Natural killer cell (primary cell): ENCODE data around the gene TPBG. TPM values are rescaled to one million over a fixed set of nuclear protein-coding genes. Genes with fewer than 3 reads are reported as not detected.

ENCODE experiments used
- ATAC-seq, 3 donors: fragments of 150-1000 bp in 2 of 3; fragments of 200-7000 bp in 1 of 3; cut with Tn5 transposase; 1 replicate in 1 of 3; 2 replicates in 2 of 3; pipeline ENCODE4 v1.10.0; 2021; ENCODE audit warnings: mild to moderate bottlenecking in 2 of 3, moderate library complexity in 2 of 3
- DNase-seq, 2 donors: peaks; one replicate each; pipeline versions ENCODE4 v3.0.0 to v3.0.0-alpha.2; 2013 to 2021; ENCODE audit warnings: mixed read lengths in 1 of 2
- H3K27ac ChIP-seq: one replicate; pipeline ENCODE4 v1.5.1; 2013; ENCODE audit warnings: mild to moderate bottlenecking, low read length
- H3K27me3 ChIP-seq: one replicate; pipeline ENCODE4 v1.6.1; 2013; ENCODE audit warnings: low read length; ENCODE audit not compliant: control insufficient read depth, insufficient read depth
- H3K36me3 ChIP-seq: one replicate; pipeline ENCODE4 v1.6.1; 2013; ENCODE audit warnings: low read length; ENCODE audit not compliant: control insufficient read depth, insufficient read depth
- H3K4me1 ChIP-seq: one replicate; pipeline ENCODE4 v1.6.1; 2013; ENCODE audit warnings: low read length; ENCODE audit not compliant: control insufficient read depth, insufficient read depth
- H3K4me3 ChIP-seq: one replicate; pipeline ENCODE4 v1.5.1; 2013; ENCODE audit warnings: low read length
- H3K9me3 ChIP-seq: one replicate; pipeline ENCODE4 v1.6.1; 2013; ENCODE audit warnings: low read length; ENCODE audit not compliant: control insufficient read depth, insufficient read depth
- H3K27ac Mint-ChIP-seq, 2 donors: one replicate each; pipeline ENCODE4 v1.8.0; 2022; ENCODE audit warnings: mild to moderate bottlenecking in 2 of 2, mixed read lengths in 2 of 2, moderate library complexity in 1 of 2
- H3K27me3 Mint-ChIP-seq, 2 donors: one replicate each; pipeline ENCODE4 v1.8.0; 2022; ENCODE audit warnings: low read depth in 2 of 2, mixed read lengths in 2 of 2
- H3K36me3 Mint-ChIP-seq: one replicate; pipeline ENCODE4 v1.8.0; 2022; ENCODE audit warnings: mixed read lengths
- H3K4me1 Mint-ChIP-seq, 2 donors: one replicate each; pipeline ENCODE4 v1.8.0; 2022; ENCODE audit warnings: mixed read lengths in 2 of 2
- H3K4me3 Mint-ChIP-seq: one replicate; pipeline ENCODE4 v1.8.0; 2022; ENCODE audit warnings: mild to moderate bottlenecking, moderate library complexity, mixed read lengths
- H3K9me3 Mint-ChIP-seq, 2 donors: one replicate each; pipeline ENCODE4 v1.8.0; 2022; ENCODE audit warnings: mixed read lengths in 2 of 2
- WGBS: methylation state at CpG from one replicate; pipeline ENCODE4 v1.1.7; 2013; ENCODE audit warnings: missing lambda C conversion rate; ENCODE audit not compliant: insufficient coverage; 5-methylcytosine and 5-hydroxymethylcytosine counted together
- intact Hi-C: fragments of 100-400 bp; cut with micrococcal nuclease; formaldehyde crosslinking; loops from one replicate; pipeline ENCODE4 v1.14.2; 2022
- total RNA-seq, 4 donors: library from RNA; stranded (reverse); fragments of 120-200 nt in 1 of 4; gene quantifications; one replicate each; pipeline versions ENCODE4 v1.2.3 to v1.2.4, GENCODE V29; 2013 to 2022
- TF ChIP-seq, protein P1 (sequence below): fragments of 200-600 bp; IDR thresholded peaks from one replicate; pipeline ENCODE4 v1.8.0; 2022; ENCODE audit warnings: antibody characterized with exemption

The TPBG gene
- total RNA-seq, 3 donors from 2014 or later (not counting 1 experiment from before 2014, with no cell fraction given) = 0.11 to 0.33 TPM; not detected in 1

GRCh38 chr6:82410151-82410648 is 46.6 kb downstream of the TPBG start:
- Mint-ChIP-seq H3K27ac (no peak overlapping the region), H3K36me3 (no peaks in the 10 kb centered on the region), H3K27me3 (no peaks in the 10 kb centered on the region), H3K9me3 (peaks cover 0 to 2% of the 10 kb centered on the region in 2 donors), H3K4me3 (no peak overlapping the region), H3K4me1 (no peaks in the 10 kb centered on the region)
- H3K36me3 ChIP-seq = no peaks in the 10 kb centered on the region
- WGBS = 57% methylated on average over 3 of the region's 3 CpGs
- intact Hi-C loops = no loop called here
- no peaks in the 10 kb centered on the region for H3K27me3 ChIP-seq
- DNase-seq (no peak), ATAC-seq (no peak)
- H3K27ac ChIP-seq = no peak overlapping the region
- TF ChIP-seq, protein P1, sequence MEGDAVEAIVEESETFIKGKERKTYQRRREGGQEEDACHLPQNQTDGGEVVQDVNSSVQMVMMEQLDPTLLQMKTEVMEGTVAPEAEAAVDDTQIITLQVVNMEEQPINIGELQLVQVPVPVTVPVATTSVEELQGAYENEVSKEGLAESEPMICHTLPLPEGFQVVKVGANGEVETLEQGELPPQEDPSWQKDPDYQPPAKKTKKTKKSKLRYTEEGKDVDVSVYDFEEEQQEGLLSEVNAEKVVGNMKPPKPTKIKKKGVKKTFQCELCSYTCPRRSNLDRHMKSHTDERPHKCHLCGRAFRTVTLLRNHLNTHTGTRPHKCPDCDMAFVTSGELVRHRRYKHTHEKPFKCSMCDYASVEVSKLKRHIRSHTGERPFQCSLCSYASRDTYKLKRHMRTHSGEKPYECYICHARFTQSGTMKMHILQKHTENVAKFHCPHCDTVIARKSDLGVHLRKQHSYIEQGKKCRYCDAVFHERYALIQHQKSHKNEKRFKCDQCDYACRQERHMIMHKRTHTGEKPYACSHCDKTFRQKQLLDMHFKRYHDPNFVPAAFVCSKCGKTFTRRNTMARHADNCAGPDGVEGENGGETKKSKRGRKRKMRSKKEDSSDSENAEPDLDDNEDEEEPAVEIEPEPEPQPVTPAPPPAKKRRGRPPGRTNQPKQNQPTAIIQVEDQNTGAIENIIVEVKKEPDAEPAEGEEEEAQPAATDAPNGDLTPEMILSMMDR = no peak
- H3K9me3 ChIP-seq = no peaks in the 10 kb centered on the region
- no peaks in the 10 kb centered on the region for H3K4me1 ChIP-seq
- no peak overlapping the region for H3K4me3 ChIP-seq

GRCh38 chr6:82413868-82414267 is 50.3 kb downstream of the TPBG start:
- H3K9me3 Mint-ChIP-seq = peaks cover 2% of the 10 kb centered on the region in 2 donors
- ATAC-seq (no peak), DNase-seq (no peak)
- Histone ChIP-seq H3K36me3 (no peaks in the 10 kb centered on the region), H3K27me3 (no peaks in the 10 kb centered on the region), H3K27ac (no peak overlapping the region), H3K9me3 (no peaks in the 10 kb centered on the region), H3K4me1 (no peaks in the 10 kb centered on the region), H3K4me3 (no peak overlapping the region)
- no peak overlapping the region for H3K4me3 Mint-ChIP-seq
- intact Hi-C loops = no loop called here
- H3K36me3 Mint-ChIP-seq = no peaks in the 10 kb centered on the region
- no peaks in the 10 kb centered on the region for H3K4me1 Mint-ChIP-seq
- H3K27me3 Mint-ChIP-seq = no peaks in the 10 kb centered on the region
- WGBS = 69% methylated on average over 1 of the region's 2 CpGs
- no peak overlapping the region for H3K27ac Mint-ChIP-seq
- TF ChIP-seq, protein P1 = no peak

GRCh38 chr6:82415820-82416219 is 52.2 kb downstream of the TPBG start:
- WGBS = no CpG with 5 or more reads among the region's 1 CpG
- Histone ChIP-seq H3K36me3 (no peaks in the 10 kb centered on the region), H3K4me3 (no peak overlapping the region), H3K27ac (no peak overlapping the region), H3K27me3 (no peaks in the 10 kb centered on the region), H3K9me3 (no peaks in the 10 kb centered on the region), H3K4me1 (no peaks in the 10 kb centered on the region)
- H3K27me3 Mint-ChIP-seq = no peaks in the 10 kb centered on the region
- no peaks in the 10 kb centered on the region for H3K36me3 Mint-ChIP-seq
- H3K4me3 Mint-ChIP-seq = no peak overlapping the region
- DNase-seq = no peak
- no peaks in the 10 kb centered on the region for H3K4me1 Mint-ChIP-seq
- no peak for ATAC-seq
- H3K27ac Mint-ChIP-seq = no peak overlapping the region
- TF ChIP-seq, protein P1 = no peak
- H3K9me3 Mint-ChIP-seq = peaks cover 2% of the 10 kb centered on the region in 2 donors
- intact Hi-C loops = no loop called here

GRCh38 chr6:82416346-82416745 is 52.7 kb downstream of the TPBG start:
- TF ChIP-seq, protein P1 = no peak
- Mint-ChIP-seq H3K4me3 (no peak overlapping the region), H3K4me1 (no peaks in the 10 kb centered on the region), H3K27ac (no peak overlapping the region), H3K36me3 (no peaks in the 10 kb centered on the region), H3K27me3 (no peaks in the 10 kb centered on the region), H3K9me3 (peaks cover 2% of the 10 kb centered on the region in 2 donors)
- Histone ChIP-seq H3K27me3 (no peaks in the 10 kb centered on the region), H3K36me3 (no peaks in the 10 kb centered on the region), H3K9me3 (no peaks in the 10 kb centered on the region), H3K27ac (no peak overlapping the region), H3K4me1 (no peaks in the 10 kb centered on the region), H3K4me3 (no peak overlapping the region)
- intact Hi-C loops = no loop called here
- ATAC-seq (no peak), DNase-seq (no peak)
- 13% methylated on average over 2 of the region's 2 CpGs for WGBS
